Stimulated activated CD4-positive, alpha-beta T cell treated with anti-CD3 and anti-CD28 coated beads, Interleukin-12 subunit alpha, Interleukin-12 subunit beta, amount 100 ng/mL, for 24 hours (primary cell): ENCODE results near the gene FKBP1A.

ENCODE experiments used
- DNase-seq, 2 experiments: peaks; one replicate each; pipeline ENCODE4 v3.0.0-alpha.2; 2020; ENCODE audit warnings: low read depth in 2 of 2

FKBP1A gene

GRCh38 chr20:1332749-1333300 is 60.0 kb downstream of the FKBP1A start:
- DNase-seq, result no peak

GRCh38 chr20:1331801-1332453 is 60.9 kb downstream of the FKBP1A start:
- no peak for DNase-seq

GRCh38 chr20:1331101-1331500 is 61.8 kb downstream of the FKBP1A start:
- no peak for DNase-seq

- DNase-seq, result no peak
Measured at GRCh38 chr20:1330075-1330830, 62.6 kb downstream of the FKBP1A start.

GRCh38 chr20:1328680-1329330 is 64.0 kb downstream of the FKBP1A start, which contains the start of gene SDCBP2:
Gene SDCBP2, minus strand, starts transcription at chr20:1329139. Its CDS starts 8,723 bp downstream, at chr20:1320416.
- no peak for DNase-seq

- no peak for DNase-seq
Measured at GRCh38 chr20:1327827-1328679, 64.8 kb downstream of the FKBP1A start.

- no peak for DNase-seq
Measured at GRCh38 chr20:1327241-1327653, 65.6 kb downstream of the FKBP1A start.

GRCh38 chr20:1326031-1326930 is 66.6 kb downstream of the FKBP1A start:
- no peak for DNase-seq

- peak; percentile 98 for DNase-seq
Measured at GRCh38 chr20:1325173-1326030, 67.5 kb downstream of the FKBP1A start.

- DNase-seq, result no peak
Measured at GRCh38 chr20:1324598-1325172, 68.2 kb downstream of the FKBP1A start.

GRCh38 chr20:1323830-1324597 is 68.8 kb downstream of the FKBP1A start:
- DNase-seq, result no peak

GRCh38 chr20:1323256-1323655 is 69.6 kb downstream of the FKBP1A start:
- no peak for DNase-seq

GRCh38 chr20:1322511-1323245 is 70.2 kb downstream of the FKBP1A start:
- DNase-seq, result no peak

- no peak for DNase-seq
Measured at GRCh38 chr20:1321654-1321939, 71.3 kb downstream of the FKBP1A start.

GRCh38 chr20:1320902-1321653 is 71.8 kb downstream of the FKBP1A start:
- no peak for DNase-seq

GRCh38 chr20:1320016-1320415 is 72.8 kb downstream of the FKBP1A start:
- DNase-seq, result no peak

GRCh38 chr20:1319462-1319861 is 73.4 kb downstream of the FKBP1A start:
- DNase-seq, result no peak
